Astrocyte (in vitro differentiated cells and primary cell): ENCODE results near the gene DARS1.

Experiments used
- EZH2 ChIP-seq: IDR thresholded peaks from 2 replicates; pipeline ENCODE4 v1.6.1; 2012; ENCODE audit warnings: mild to moderate bottlenecking, low read length, inconsistent platforms; ENCODE audit not compliant: insufficient read depth
- TF ChIP-seq, protein P1 (sequence below): IDR thresholded peaks from 2 replicates; pipeline ENCODE4 v1.5.1; 2011; ENCODE audit warnings: low read depth, mild to moderate bottlenecking, inconsistent platforms, low read length, moderate library complexity; ENCODE audit not compliant: insufficient read depth

DNA sequence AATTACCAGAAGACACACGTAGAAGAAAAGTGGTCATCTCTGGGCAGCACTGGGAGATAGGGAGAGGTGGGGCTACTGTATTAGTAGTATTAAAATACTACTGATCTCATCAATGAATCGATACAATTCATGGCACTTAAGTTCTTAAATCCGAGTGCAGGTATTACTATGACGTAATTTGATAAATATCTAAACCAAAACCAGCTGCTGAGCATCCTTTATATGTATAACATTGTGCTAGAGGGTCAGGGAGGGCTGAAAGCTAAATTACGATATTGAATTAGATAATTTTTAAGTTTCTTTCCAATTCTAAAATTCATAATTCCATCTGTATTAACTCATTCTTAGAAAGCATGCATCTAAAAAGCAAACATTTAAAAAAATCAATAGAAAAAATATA, 25.3 kb downstream of the DARS1 start:
- TF ChIP-seq, protein P1, sequence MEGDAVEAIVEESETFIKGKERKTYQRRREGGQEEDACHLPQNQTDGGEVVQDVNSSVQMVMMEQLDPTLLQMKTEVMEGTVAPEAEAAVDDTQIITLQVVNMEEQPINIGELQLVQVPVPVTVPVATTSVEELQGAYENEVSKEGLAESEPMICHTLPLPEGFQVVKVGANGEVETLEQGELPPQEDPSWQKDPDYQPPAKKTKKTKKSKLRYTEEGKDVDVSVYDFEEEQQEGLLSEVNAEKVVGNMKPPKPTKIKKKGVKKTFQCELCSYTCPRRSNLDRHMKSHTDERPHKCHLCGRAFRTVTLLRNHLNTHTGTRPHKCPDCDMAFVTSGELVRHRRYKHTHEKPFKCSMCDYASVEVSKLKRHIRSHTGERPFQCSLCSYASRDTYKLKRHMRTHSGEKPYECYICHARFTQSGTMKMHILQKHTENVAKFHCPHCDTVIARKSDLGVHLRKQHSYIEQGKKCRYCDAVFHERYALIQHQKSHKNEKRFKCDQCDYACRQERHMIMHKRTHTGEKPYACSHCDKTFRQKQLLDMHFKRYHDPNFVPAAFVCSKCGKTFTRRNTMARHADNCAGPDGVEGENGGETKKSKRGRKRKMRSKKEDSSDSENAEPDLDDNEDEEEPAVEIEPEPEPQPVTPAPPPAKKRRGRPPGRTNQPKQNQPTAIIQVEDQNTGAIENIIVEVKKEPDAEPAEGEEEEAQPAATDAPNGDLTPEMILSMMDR: no peak
- TF ChIP-seq EZH2: no peak
